HEK293T (cell line): ENCODE measurements around the gene NGF.

ENCODE experiments used
- CTCF ChIA-PET: fragments of 350-600 bp; formaldehyde crosslinking; extraction: SDS; loops from one replicate; lab custom pipeline; 2021; ENCODE audit warnings: antibody characterized with exemption, inconsistent platforms; lab: Yijun Ruan, JAX
- POLR2A ChIA-PET: fragments of 350-600 bp; formaldehyde crosslinking; extraction: SDS; loops from one replicate; lab custom pipeline; 2020; ENCODE audit warnings: antibody characterized with exemption, inconsistent platforms; lab: Yijun Ruan, JAX
- DNase-seq: peaks from one replicate; pipeline ENCODE4 v3.0.0; 2012; ENCODE audit warnings: mixed read lengths; ENCODE audit errors: extremely low spot score
- ARNT ChIP-seq: fragments of 450-650 bp; IDR thresholded peaks from 2 replicates; pipeline ENCODE4 v1.6.1; 2017; ENCODE audit warnings: mild to moderate bottlenecking
- BHLHE40 ChIP-seq: fragments of 450-650 bp; IDR thresholded peaks from 2 replicates; pipeline ENCODE4 v1.6.1; 2016; ENCODE audit warnings: mild to moderate bottlenecking, moderate library complexity, borderline replicate concordance
- CTBP1 ChIP-seq: fragments of 450-650 bp; IDR thresholded peaks from 2 replicates; pipeline ENCODE4 v1.6.1; 2016; ENCODE audit warnings: borderline replicate concordance
- ELF4 ChIP-seq: fragments of 450-650 bp; IDR thresholded peaks from 2 replicates; pipeline ENCODE4 v1.6.1; 2017; ENCODE audit warnings: antibody characterized with exemption
- FOXA1 ChIP-seq: fragments of 450-650 bp; IDR thresholded peaks from 2 replicates; pipeline ENCODE4 v1.6.1; 2016; ENCODE audit warnings: mild to moderate bottlenecking
- FOXK2 ChIP-seq: fragments of 450-650 bp; IDR thresholded peaks from 2 replicates; pipeline ENCODE4 v1.6.1; 2016; ENCODE audit warnings: mild to moderate bottlenecking
- FOXM1 ChIP-seq: fragments of 450-650 bp; IDR thresholded peaks from 2 replicates; pipeline ENCODE4 v1.6.1; 2017; ENCODE audit warnings: mild to moderate bottlenecking, borderline replicate concordance
- HDGF ChIP-seq: fragments of 450-650 bp; IDR thresholded peaks from 2 replicates; pipeline ENCODE4 v1.6.1; 2017; ENCODE audit warnings: antibody characterized with exemption, borderline replicate concordance
- L3MBTL2 ChIP-seq: fragments of 450-650 bp; conservative IDR thresholded peaks from 2 replicates; pipeline ENCODE4 v1.6.1; 2016; ENCODE audit warnings: mild to moderate bottlenecking
- LEF1 ChIP-seq: fragments of 450-650 bp; IDR thresholded peaks from 2 replicates; pipeline ENCODE4 v1.6.1; 2017; ENCODE audit warnings: mild to moderate bottlenecking, borderline replicate concordance
- NFRKB ChIP-seq: fragments of 450-650 bp; IDR thresholded peaks from 2 replicates; pipeline ENCODE4 v1.6.1; 2016; ENCODE audit warnings: mild to moderate bottlenecking, moderate library complexity
- PKNOX1 ChIP-seq: fragments of 450-650 bp; IDR thresholded peaks from 2 replicates; pipeline ENCODE4 v1.6.1; 2016
- SP1 ChIP-seq: fragments of 450-650 bp; IDR thresholded peaks from 2 replicates; pipeline ENCODE4 v1.6.1; 2017
- SUZ12 ChIP-seq: fragments of 450-650 bp; IDR thresholded peaks from 2 replicates; pipeline ENCODE4 v1.6.1; 2016; ENCODE audit warnings: mild to moderate bottlenecking
- TARDBP ChIP-seq: fragments of 450-650 bp; IDR thresholded peaks from 2 replicates; pipeline ENCODE4 v1.6.1; 2016
- ZNF384 ChIP-seq: fragments of 450-650 bp; IDR thresholded peaks from 2 replicates; pipeline ENCODE4 v1.6.1; 2016

The NGF gene

GRCh38 chr1:115323366-115324004 lies 14.6 kb downstream of the NGF start:
- ChIA-PET POLR2A (no interaction called here), CTCF (interaction anchor here (1.4 kb wide), 1 partner anchor 48 kb away, joined by 3 read pairs; no protein-coding TSS in a partner anchor)
- no peak for DNase-seq
- no peak for TF ChIP-seq FOXM1
- TF ChIP-seq BHLHE40 = no peak
- no peak for TF ChIP-seq TARDBP
- no peak for TF ChIP-seq SUZ12
- no peak for TF ChIP-seq ARNT
- no peak for TF ChIP-seq CTBP1
- no peak for TF ChIP-seq ZNF384
- no peak for TF ChIP-seq LEF1
- TF ChIP-seq PKNOX1 = no peak
- TF ChIP-seq NFRKB = no peak
- TF ChIP-seq HDGF = no peak
- no peak for TF ChIP-seq FOXA1
- no peak for TF ChIP-seq L3MBTL2
- no peak for TF ChIP-seq FOXK2

DNA sequence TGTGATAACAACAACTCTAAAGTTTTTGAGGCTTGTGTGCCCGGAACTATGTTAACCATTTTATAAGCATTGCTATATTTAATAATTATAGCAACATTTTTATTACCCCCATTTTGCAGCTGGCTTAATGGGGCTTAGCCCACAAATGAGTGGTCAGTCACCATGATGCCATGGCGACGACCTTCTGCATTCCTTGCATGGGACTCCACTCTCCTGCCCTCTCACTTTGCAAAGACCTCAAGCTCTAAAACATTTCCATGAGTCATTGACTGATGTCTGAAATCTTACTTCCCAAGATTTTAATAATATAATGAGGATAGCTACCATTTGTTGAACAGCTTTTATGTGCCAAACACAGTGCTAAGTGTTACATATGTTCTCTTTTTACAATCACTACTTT lies 15.4 kb downstream of the NGF start:
- TF ChIP-seq CTBP1 (no peak), SUZ12 (no peak), ELF4 (no peak), NFRKB (no peak), FOXK2 (no peak), TARDBP (no peak), FOXM1 (no peak), ARNT (no peak), FOXA1 (no peak), L3MBTL2 (no peak), BHLHE40 (no peak), HDGF (no peak), SP1 (no peak), PKNOX1 (no peak), ZNF384 (no peak)
- CTCF ChIA-PET = no interaction called here
- DNase-seq = no peak
- POLR2A ChIA-PET = no interaction called here

- no peak for DNase-seq
- TF ChIP-seq NFRKB = no peak
- TF ChIP-seq CTBP1 = no peak
- TF ChIP-seq FOXA1 = no peak
- TF ChIP-seq TARDBP = no peak
- TF ChIP-seq SP1 = no peak
- TF ChIP-seq FOXM1 = no peak
- TF ChIP-seq L3MBTL2 = no peak
- no peak for TF ChIP-seq ZNF384
- ChIA-PET CTCF (interaction anchor here (0.5 kb wide), 1 partner anchor 1802 kb away, joined by 3 read pairs; no protein-coding TSS in a partner anchor), POLR2A (no interaction called here)
These were observed 17.7 kb downstream of the NGF start for GRCh38 chr1:115320377-115320776.

DNA sequence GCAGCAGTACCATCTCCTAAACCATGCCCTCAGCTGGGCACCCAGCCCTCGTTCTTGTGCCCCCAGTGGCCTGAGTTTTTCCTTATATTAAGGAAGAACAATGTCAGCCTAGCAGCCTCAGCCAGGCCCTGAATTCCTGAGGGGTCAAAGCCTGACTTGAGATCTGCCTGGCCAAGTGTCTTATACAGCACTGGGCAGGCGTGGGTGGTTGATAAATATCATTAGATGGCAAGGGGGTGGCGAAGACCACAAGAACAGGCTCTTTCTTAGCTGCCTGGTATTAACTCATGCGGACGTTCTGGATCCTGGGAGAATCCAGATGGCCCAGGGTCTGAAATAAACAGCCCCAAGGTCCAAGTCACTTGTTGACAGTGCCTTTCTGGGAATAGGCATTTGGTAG lies 18.3 kb downstream of the NGF start:
- TF ChIP-seq ELF4 = no peak
- TF ChIP-seq FOXA1 = no peak
- TF ChIP-seq NFRKB = no peak
- no peak for TF ChIP-seq LEF1
- no peak for TF ChIP-seq BHLHE40
- TF ChIP-seq FOXK2 = no peak
- TF ChIP-seq PKNOX1 = no peak
- TF ChIP-seq FOXM1 = no peak
- TF ChIP-seq SP1 = no peak
- no peak for TF ChIP-seq HDGF
- no peak for TF ChIP-seq TARDBP
- no peak for TF ChIP-seq ZNF384
- no peak for TF ChIP-seq ARNT
- no peak for TF ChIP-seq L3MBTL2
- no peak for TF ChIP-seq CTBP1
- no peak for TF ChIP-seq SUZ12
- no peak for DNase-seq
- ChIA-PET POLR2A (no interaction called here), CTCF (no interaction called here)

DNA sequence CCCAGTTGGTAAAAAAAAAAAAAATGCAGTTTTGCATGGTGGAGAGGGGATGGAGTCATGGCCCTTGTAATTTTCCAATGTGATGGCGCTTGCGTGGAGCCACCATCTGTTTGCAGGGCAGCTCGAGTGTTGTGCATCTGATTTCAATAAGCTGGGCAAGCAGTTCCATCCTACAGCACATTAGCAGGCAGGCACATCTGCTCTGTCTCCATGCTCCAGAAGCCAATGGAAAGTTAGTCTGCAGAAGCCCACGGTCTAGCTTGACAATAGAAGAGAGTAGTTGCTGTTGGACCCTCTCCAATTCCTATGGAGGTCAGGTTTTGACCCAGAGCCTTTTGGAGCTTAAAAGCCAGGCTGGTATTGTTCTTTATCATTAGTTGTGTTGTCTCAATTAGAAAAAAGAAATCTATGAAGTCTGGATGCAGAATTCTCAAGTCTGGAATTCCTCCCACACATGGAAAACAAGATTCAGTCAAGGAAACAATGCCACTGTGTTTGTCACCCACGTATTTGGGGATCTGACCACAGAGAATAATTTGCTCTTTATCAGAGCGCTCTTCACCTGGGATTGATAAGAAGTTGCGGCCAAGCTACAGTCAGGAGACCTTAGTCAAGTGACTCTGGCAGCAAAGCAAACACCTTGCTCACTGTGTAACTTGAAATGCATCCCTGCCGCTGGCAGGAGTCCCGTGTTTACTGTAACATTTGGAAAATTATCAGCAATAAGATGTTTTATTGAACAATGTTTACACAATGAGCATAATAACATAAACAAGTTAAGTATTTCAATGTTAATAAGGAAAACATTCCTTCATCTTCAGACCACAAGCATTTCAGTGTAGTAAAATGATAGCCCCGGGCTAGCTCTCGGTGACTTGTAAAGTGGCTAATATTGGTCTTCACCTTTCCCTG lies 20.7 kb downstream of the NGF start:
- TF ChIP-seq BHLHE40 (no peak), PKNOX1 (no peak), FOXK2 (no peak), FOXM1 (no peak), ZNF384 (no peak), ARNT (no peak), FOXA1 (no peak), HDGF (no peak), SP1 (no peak), CTBP1 (no peak), NFRKB (no peak), SUZ12 (no peak), LEF1 (no peak), ELF4 (no peak), TARDBP (no peak), L3MBTL2 (no peak)
- DNase-seq = no peak
- ChIA-PET POLR2A (interaction anchor here (1.3 kb wide), 1 partner anchor 10 kb away, joined by 3 read pairs; no protein-coding TSS in a partner anchor), CTCF (interaction anchor here (0.5 to 0.6 kb wide), 2 partner anchors 17 to 141 kb away, joined by 3 read pairs; no protein-coding TSS in a partner anchor)
